ENCODE measurements around the gene FGF18. TPM values are rescaled to one million over a fixed set of nuclear protein-coding genes. Genes with fewer than 3 reads are reported as not detected.

Gene FGF18
- total and polyA plus RNA-seq, 9 of the 15 experiments (the other 6 are each of a cell fraction or from before 2014, with no cell fraction given), result 0.05 to 0.18 (median 0.11) TPM; not detected in 6

GRCh38 chr5:171480239-171480638 is 60.8 kb downstream of the FGF18 start:
- Histone ChIP-seq H3K79me2 (ENCODE audit: control insufficient read depth, insufficient read depth, low read length) (no peaks in the 10 kb centered on the region), H3K9me3 (replicated peaks; ENCODE audit: control insufficient read depth, insufficient read depth, low read depth, low read length) (no peaks in the 10 kb centered on the region), H3K4me3 (no peak overlapping the region), H3K9ac (ENCODE audit: insufficient read depth in 1 of 2, low read depth in 2 of 2, low read length in 2 of 2) (no peak overlapping the region), H3K27me3 (ENCODE audit: control insufficient read depth in 2 of 2, insufficient read depth in 2 of 2, low read length in 2 of 2) (peaks cover 5 to 28% of the 10 kb centered on the region in 2 experiments; a peak in 3 of 5 replicates), H3K4me2 (ENCODE audit: insufficient read depth, low read length) (no peak overlapping the region), H3K27ac (ENCODE audit: extremely low read depth, low read depth, low read length) (no peak overlapping the region), H3K36me3 (ENCODE audit: control insufficient read depth, insufficient read depth, low read length) (no peaks in the 10 kb centered on the region), H3K4me1 (replicated peaks in 1 of 2; ENCODE audit: control insufficient read depth in 2 of 2, insufficient read depth in 2 of 2, low read length in 2 of 2) (peaks cover 5% of the 10 kb centered on the region in 2 experiments; a peak in 4 of 5 replicates), H3K9me1 (ENCODE audit: control insufficient read depth, insufficient read depth, low read length) (no peaks in the 10 kb centered on the region), H4K20me1 (replicated peaks; ENCODE audit: control insufficient read depth, insufficient read depth, low read length) (peaks cover 3% of the 10 kb centered on the region; the same call in 1 of the 2 replicates), H2AFZ (ENCODE audit: low read depth, low read length) (no peak overlapping the region)
- 30% methylated on average over 2 of the region's 6 CpGs for WGBS (ENCODE audit: insufficient coverage, low coverage, missing lambda C conversion rate)
- TF ChIP-seq IFI16 (CRISPR knock-in tag; IDR thresholded peaks at IDR 0.05), result no peak
- no peak for TF ChIP-seq MIER1 (IDR thresholded peaks at IDR 0.05; ENCODE audit: low read depth)
- TF ChIP-seq BRF2 (IDR thresholded peaks at IDR 0.05; ENCODE audit: borderline replicate concordance, insufficient read depth, insufficient read length), result no peak
- no peak for TF ChIP-seq ZNF695 (CRISPR knock-in tag; IDR thresholded peaks at IDR 0.05)
- TF ChIP-seq ELK3 (CRISPR knock-in tag; IDR thresholded peaks at IDR 0.05), result no peak
- TF ChIP-seq SMARCA4 (IDR thresholded peaks at IDR 0.05), result no peak
- TF ChIP-seq XRCC5 (IDR thresholded peaks at IDR 0.05; ENCODE audit: low read depth, low read length), result no peak
- no peak for TF ChIP-seq CBFB (CRISPR knock-in tag; IDR thresholded peaks at IDR 0.05)
- no peak for TF ChIP-seq KAT8 (IDR thresholded peaks at IDR 0.05; ENCODE audit: low read depth)
- TF ChIP-seq ZNF384 (IDR thresholded peaks at IDR 0.05; ENCODE audit: low read depth, low read length), result no peak
- no peak for TF ChIP-seq HIVEP1 (CRISPR knock-in tag; IDR thresholded peaks at IDR 0.05)
- TF ChIP-seq CTBP1 (IDR thresholded peaks at IDR 0.05; ENCODE audit: borderline replicate concordance), result no peak
- no TSS peak for BruUV-seq (replicated peaks)
- intact Hi-C loops (cut with micrococcal nuclease) (loop anchor here (5.0 kb wide), 1 partner anchor 63 kb away; the partner anchor contains the start of gene FGF18), in situ Hi-C loops (cut with MboI) (no loop called here)
- ChIA-PET CTCF (ENCODE audit: low intra/inter-chr PET ratio) (no interaction called here), POLR2A (no interaction called here)
- ATAC-seq, result no peak
- no peak for DNase-seq (ENCODE audit: extremely low read depth in 1 of 4, low spot score in 3 of 4)
- no peak for FAIRE-seq
